HFF-Myc (cell line): Measurements from ENCODE around the gene WDR18.

Experiments used
- DNase-seq: peaks from one replicate; pipeline ENCODE4 v3.0.0-alpha.2; 2011; ENCODE audit warnings: low read depth; ENCODE audit errors: extremely low read depth
- H3K4me3 ChIP-seq: replicated peaks from 2 replicates; pipeline ENCODE4 v1.5.1; 2011; ENCODE audit warnings: low read depth, mild to moderate bottlenecking, control low read depth, low read length
- TF ChIP-seq, protein P1 (sequence below): IDR thresholded peaks from 2 replicates; pipeline ENCODE4 v1.5.1; 2012; ENCODE audit warnings: mild to moderate bottlenecking, low read depth, low read length, control low read depth; ENCODE audit errors: missing control alignments

WDR18 gene, protein sequence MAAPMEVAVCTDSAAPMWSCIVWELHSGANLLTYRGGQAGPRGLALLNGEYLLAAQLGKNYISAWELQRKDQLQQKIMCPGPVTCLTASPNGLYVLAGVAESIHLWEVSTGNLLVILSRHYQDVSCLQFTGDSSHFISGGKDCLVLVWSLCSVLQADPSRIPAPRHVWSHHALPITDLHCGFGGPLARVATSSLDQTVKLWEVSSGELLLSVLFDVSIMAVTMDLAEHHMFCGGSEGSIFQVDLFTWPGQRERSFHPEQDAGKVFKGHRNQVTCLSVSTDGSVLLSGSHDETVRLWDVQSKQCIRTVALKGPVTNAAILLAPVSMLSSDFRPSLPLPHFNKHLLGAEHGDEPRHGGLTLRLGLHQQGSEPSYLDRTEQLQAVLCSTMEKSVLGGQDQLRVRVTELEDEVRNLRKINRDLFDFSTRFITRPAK

DNA sequence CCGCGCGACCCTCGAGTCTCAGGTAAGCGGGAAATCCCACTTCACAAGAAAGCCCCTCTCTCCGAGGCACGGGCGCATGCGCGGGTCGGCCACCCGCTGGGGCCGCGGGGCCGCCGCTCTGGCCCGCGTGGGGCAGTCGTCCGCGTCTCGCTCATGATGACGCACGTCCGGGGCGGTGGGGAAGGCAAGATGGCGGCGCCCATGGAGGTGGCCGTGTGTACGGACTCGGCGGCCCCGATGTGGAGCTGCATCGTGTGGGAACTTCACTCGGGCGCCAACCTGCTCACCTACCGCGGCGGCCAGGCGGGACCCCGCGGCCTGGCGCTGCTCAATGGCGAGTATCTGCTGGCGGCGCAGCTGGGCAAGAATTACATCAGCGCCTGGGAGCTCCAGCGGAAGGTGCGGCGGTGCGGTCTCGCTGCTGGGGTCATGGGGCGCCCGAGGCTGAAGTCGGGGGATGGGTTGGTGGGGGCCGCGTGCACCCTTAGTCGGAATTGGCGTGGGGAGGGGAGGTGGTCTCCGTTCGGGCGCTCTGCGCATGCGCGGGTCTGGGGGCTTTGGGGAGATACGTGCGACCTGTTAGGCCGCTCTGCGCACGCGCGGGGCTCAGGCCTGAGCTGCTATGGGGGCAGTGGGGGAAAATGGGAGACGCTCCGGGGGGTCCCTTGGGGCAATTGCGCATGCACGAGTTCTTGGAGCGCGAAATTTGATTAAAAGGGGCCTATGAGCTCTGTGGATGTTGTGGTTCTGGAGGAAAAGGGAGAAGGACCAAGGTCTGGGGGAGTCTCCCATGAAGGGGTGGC lies at the start of gene WDR18:
WDR18 (plus strand) TSS at position 181 of the 803 bp plus-strand sequence; CDS start at position 190, 9 bp downstream.
- H3K4me3 ChIP-seq = peak within 1 kb of the TSS; percentile 98
- DNase-seq = no peak
- TF ChIP-seq, protein P1, sequence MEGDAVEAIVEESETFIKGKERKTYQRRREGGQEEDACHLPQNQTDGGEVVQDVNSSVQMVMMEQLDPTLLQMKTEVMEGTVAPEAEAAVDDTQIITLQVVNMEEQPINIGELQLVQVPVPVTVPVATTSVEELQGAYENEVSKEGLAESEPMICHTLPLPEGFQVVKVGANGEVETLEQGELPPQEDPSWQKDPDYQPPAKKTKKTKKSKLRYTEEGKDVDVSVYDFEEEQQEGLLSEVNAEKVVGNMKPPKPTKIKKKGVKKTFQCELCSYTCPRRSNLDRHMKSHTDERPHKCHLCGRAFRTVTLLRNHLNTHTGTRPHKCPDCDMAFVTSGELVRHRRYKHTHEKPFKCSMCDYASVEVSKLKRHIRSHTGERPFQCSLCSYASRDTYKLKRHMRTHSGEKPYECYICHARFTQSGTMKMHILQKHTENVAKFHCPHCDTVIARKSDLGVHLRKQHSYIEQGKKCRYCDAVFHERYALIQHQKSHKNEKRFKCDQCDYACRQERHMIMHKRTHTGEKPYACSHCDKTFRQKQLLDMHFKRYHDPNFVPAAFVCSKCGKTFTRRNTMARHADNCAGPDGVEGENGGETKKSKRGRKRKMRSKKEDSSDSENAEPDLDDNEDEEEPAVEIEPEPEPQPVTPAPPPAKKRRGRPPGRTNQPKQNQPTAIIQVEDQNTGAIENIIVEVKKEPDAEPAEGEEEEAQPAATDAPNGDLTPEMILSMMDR = no peak

DNA sequence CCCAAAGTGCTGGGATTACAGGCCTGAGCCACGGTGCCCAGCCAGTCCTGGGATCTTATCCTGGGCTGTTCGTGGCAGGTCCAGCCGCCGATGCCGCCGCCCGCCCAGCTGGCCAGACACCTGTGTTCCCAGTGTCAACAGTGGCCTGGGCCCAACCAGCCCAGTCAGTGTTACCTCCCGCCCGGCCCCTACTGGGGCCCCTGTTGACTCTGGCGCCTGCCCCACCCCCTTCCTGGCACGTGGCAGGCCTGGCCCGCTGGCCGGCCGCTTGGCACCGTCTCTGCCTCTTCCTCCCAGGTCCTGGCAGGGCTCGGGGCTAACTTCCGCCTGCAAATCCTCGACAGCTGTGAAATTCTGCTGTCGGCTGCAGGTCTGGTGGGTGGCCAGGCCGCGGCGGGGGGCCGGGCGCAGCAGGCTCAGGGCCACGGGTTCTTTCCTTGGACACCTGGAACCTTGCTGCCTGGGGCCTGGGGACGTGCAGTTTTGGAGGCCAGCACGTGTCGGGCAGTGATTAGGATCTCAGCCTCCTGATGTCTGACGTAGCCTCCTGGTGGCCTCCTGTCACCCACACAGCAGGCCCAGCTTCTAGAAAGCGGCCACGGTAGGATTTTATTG lies 49.2 kb upstream of the WDR18 start:
- peak; percentile 39 for DNase-seq
- no peak overlapping the region for H3K4me3 ChIP-seq
- TF ChIP-seq, protein P1 = no peak

DNA sequence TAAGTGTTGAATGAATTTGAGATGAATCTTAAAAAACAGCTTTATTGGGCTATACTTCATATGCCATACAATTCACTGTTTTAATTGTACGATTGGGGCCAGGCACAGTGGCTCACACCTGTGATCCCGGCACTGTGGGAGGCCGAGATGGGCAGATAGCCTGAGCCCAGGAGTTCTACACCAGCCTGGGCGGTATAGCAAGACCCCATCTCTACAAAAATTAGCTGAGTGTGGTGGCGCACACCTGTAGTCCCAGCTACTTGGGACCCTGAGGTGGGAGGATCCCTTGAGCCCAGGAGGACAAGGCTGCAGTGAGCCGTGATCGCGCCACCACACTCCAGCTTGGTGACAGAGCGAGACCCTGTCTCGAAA lies 48.0 kb upstream of the WDR18 start:
- TF ChIP-seq, protein P1 = no peak

DNA sequence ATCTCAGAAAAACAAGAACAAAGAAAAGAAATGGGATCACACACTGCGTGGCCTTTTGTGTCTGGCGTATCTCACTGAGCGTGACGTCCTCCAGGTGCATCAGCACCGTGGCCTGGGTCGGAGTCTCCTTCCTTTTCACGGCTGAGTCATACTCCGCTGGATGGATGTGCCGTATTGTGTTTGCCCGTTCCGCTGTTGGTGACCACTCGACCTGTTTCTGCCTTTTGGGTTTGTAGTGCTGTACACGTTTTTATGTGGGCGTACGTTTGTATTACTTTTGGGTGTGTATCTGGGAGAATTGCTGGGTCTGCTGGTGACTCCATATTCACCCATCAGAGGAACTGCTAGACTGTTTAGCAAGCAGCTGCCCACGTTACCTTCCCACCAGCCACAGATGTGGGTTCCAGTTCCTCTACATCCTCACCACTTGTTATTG lies 46.9 kb upstream of the WDR18 start:
- no peak overlapping the region for H3K4me3 ChIP-seq
- TF ChIP-seq, protein P1 = no peak
- DNase-seq = no peak

More for the DNA sequence above, 48.0 kb upstream of the WDR18 start:
- H3K4me3 ChIP-seq = no peak overlapping the region
- no peak for DNase-seq

DNA sequence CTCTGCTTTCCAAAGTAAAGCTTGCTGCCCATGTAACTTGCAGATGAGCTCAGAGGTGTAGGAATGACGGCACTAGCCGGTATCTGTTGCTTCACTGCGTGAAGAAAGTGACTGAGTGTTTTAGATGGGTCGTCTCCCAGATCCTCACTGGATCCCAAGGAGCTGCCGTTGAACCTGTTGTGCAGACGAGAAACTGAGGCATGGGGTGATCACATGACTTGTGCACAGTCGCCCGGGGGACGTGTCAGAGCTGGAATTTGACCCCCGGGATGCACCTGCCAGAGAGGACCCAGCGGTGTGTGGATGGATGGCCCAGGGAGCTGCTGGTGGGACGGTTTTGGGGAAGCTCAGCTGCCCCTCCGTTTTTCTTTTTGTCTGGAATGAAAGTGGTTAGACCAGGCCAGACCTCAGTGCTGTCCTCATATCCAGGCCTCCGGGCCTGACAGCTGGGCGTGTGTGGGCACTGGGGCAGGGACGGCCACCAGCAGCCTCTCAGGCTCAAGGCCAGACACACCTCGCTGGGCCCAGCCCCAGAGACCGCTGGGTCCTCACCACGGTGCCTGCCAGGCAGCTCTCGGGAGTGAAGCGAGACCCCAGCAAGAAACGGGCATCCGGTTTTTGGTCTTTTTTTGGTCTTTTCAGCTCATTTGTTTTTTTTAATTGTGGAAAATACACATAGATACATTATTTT lies 45.8 kb upstream of the WDR18 start:
- DNase-seq = no peak
- TF ChIP-seq, protein P1 = no peak
- H3K4me3 ChIP-seq = no peak overlapping the region

DNA sequence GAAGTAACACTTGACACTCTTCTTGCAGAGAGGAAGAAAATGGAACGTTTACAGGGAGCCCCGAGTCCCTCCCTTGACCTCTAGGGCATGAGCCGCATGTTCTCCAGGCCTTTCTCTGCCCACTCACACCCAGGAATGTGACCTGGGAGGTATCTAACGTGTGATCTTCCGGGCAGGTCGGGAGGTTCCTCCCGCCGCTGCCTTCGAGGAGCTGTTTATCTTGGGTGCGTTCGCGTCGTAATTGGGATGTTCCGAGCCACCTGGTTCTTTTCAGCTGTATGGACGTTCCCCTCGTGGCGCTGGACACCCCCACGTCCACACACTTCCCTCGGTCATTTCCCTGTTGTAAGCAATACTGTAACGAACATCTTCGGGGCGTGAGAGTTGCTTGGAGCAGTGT lies 44.7 kb upstream of the WDR18 start:
- TF ChIP-seq, protein P1 = no peak

More for the DNA sequence above, 44.7 kb upstream of the WDR18 start:
- H3K4me3 ChIP-seq = no peak overlapping the region
- DNase-seq = no peak
